Measurements from ENCODE around the gene SCFD2.
A peak's percentile ranks its signal among the peaks of the same experiment; 100 is the strongest.

The SCFD2 gene

DNA sequence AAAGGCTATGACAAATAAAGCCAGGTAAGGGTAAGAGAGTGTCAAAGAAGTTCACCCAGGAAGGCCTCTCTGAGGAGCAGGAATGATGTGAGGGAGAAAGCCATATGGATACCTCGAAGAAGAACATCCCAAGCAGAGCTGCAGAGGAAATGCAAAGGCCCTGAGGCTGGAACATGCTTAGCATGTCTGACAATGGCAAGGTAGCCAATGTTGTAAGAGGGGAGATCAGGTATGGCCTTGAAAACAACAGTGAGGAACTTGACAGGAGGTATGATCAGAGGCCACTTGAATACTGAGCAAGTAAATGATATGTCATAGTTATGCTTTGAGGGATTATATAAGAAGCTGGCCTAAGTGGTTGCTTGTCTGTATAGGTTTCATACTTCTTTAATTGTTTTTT, 3.8 kb downstream of the SCFD2 start:
- DNase-seq (no peak), ATAC-seq (ENCODE audit: insufficient read depth, low read depth) (no peak)
- Histone ChIP-seq H3K27me3 (ENCODE audit: insufficient read depth, low read length, poor library complexity) (no peaks in the 10 kb centered on the region), H4K20me1 (ENCODE audit: insufficient read depth, low read length) (peaks cover 6% of the 10 kb centered on the region; the same call in 1 of the 2 replicates), H3K36me3 (ENCODE audit: insufficient read depth, low read length) (peaks cover 10% of the 10 kb centered on the region), H3K9ac (ENCODE audit: low read depth, low read length) (no peak overlapping the region), H2AFZ (ENCODE audit: low read depth, low read length) (no peak overlapping the region), H3K4me1 (ENCODE audit: insufficient read depth, low read length) (peaks cover 62% of the 10 kb centered on the region), H3K9me3 (ENCODE audit: insufficient read depth, low read length, severe bottlenecking) (no peaks in the 10 kb centered on the region), H3K27ac (ENCODE audit: low read length) (no peak overlapping the region), H3K79me2 (ENCODE audit: insufficient read depth, low read length) (peaks cover 82% of the 10 kb centered on the region), H3K4me3 (ENCODE audit: low read depth in 1 of 2, low read length in 2 of 2) (peak overlapping the region in 1 of 2 experiments; percentile 44; a peak in 3 of 4 replicates), H3K4me2 (ENCODE audit: insufficient read depth, low read length) (peak overlapping the region; percentile 78)
- TF ChIP-seq, protein P1, sequence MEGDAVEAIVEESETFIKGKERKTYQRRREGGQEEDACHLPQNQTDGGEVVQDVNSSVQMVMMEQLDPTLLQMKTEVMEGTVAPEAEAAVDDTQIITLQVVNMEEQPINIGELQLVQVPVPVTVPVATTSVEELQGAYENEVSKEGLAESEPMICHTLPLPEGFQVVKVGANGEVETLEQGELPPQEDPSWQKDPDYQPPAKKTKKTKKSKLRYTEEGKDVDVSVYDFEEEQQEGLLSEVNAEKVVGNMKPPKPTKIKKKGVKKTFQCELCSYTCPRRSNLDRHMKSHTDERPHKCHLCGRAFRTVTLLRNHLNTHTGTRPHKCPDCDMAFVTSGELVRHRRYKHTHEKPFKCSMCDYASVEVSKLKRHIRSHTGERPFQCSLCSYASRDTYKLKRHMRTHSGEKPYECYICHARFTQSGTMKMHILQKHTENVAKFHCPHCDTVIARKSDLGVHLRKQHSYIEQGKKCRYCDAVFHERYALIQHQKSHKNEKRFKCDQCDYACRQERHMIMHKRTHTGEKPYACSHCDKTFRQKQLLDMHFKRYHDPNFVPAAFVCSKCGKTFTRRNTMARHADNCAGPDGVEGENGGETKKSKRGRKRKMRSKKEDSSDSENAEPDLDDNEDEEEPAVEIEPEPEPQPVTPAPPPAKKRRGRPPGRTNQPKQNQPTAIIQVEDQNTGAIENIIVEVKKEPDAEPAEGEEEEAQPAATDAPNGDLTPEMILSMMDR (IDR thresholded peaks at IDR 0.05; ENCODE audit: borderline replicate concordance, extremely low read depth, low read length, poor library complexity, severe bottlenecking), result no peak
- TF ChIP-seq EZH2 (IDR thresholded peaks at IDR 0.05; ENCODE audit: borderline replicate concordance, low read depth, low read length, severe bottlenecking), result no peak

DNA sequence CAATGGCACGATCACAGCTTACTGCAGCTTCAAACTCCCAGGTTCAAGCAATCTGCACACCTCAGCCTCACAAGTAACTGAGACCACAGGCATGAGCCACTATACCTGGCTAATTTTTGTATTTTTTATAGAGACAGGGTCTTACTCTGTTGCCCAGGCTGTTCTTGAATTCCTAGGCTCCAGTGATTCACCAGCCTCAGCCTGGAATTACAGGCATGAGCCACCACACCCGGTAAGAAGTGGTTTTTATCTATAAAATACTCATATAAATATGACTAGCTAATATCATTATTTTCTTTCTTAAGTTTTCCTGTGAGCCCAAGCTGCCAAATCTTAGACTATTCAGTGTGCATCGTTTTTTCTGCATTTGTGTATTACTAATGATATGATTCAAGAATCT, 4.4 kb downstream of the SCFD2 start:
- H3K79me2 ChIP-seq (ENCODE audit: insufficient read depth, low read length), result peaks cover 82% of the 10 kb centered on the region

DNA sequence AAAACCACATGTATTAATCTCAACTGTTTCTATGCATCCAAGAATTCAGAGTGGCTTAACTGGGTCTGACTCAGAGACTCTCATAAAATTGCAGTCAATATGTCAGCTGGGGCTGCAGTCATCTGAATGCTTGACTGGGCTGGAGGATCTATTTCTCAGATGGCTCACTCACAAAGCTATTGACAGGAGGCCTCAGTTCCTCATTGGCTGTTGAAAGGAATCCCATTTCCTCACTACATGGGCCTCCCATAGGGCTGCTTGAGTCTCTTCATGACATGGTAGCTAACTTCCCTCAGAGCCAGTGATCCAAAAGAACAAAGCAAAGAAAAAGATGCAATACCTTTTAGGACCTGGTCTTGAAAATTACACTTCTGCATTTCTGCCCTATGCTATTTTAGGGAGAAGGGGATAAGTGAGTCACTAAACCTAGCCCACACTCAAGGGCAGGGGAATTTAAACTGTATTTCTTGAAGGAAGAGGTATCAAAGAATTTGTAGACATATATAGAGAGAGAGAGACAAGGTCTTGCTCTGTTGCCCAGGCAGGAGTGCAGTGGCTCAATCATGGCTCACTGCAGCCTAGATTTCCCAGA, 9.8 kb downstream of the SCFD2 start:
- no peak for TF ChIP-seq EZH2 (IDR thresholded peaks at IDR 0.05; ENCODE audit: borderline replicate concordance, low read depth, low read length, severe bottlenecking)
- TF ChIP-seq, protein P1 (IDR thresholded peaks at IDR 0.05; ENCODE audit: borderline replicate concordance, extremely low read depth, low read length, poor library complexity, severe bottlenecking), result no peak
- DNase-seq (no peak), ATAC-seq (ENCODE audit: insufficient read depth, low read depth) (no peak)
- Histone ChIP-seq H3K36me3 (ENCODE audit: insufficient read depth, low read length) (peaks cover 7% of the 10 kb centered on the region), H3K79me2 (ENCODE audit: insufficient read depth, low read length) (peaks cover 42% of the 10 kb centered on the region), H3K27me3 (ENCODE audit: insufficient read depth, low read length, poor library complexity) (no peaks in the 10 kb centered on the region), H3K9me3 (ENCODE audit: insufficient read depth, low read length, severe bottlenecking) (no peaks in the 10 kb centered on the region), H3K27ac (ENCODE audit: low read length) (no peak overlapping the region), H3K4me3 (ENCODE audit: low read depth in 1 of 2, low read length in 2 of 2) (no peak overlapping the region), H2AFZ (ENCODE audit: low read depth, low read length) (no peak overlapping the region), H3K4me1 (ENCODE audit: insufficient read depth, low read length) (peaks cover 14% of the 10 kb centered on the region; the same call in 1 of the 2 replicates), H4K20me1 (ENCODE audit: insufficient read depth, low read length) (peaks cover 4% of the 10 kb centered on the region; the same call in 1 of the 2 replicates), H3K9ac (ENCODE audit: low read depth, low read length) (no peak overlapping the region), H3K4me2 (ENCODE audit: insufficient read depth, low read length) (no peak overlapping the region)

More for the DNA sequence above, 4.4 kb downstream of the SCFD2 start:
- H3K36me3 ChIP-seq (ENCODE audit: insufficient read depth, low read length), result peaks cover 10% of the 10 kb centered on the region
- H3K4me1 ChIP-seq (ENCODE audit: insufficient read depth, low read length), result peaks cover 56% of the 10 kb centered on the region
- no peak for TF ChIP-seq EZH2 (IDR thresholded peaks at IDR 0.05; ENCODE audit: borderline replicate concordance, low read depth, low read length, severe bottlenecking)
- TF ChIP-seq, protein P1 (IDR thresholded peaks at IDR 0.05; ENCODE audit: borderline replicate concordance, extremely low read depth, low read length, poor library complexity, severe bottlenecking), result no peak
- H3K4me3 ChIP-seq (ENCODE audit: low read depth in 1 of 2, low read length in 2 of 2), result peak overlapping the region in 1 of 2 experiments; percentile 44; a peak in 1 of 4 replicates
- no peak overlapping the region; the same call in 1 of the 2 replicates for H3K9ac ChIP-seq (ENCODE audit: low read depth, low read length)
- H3K9me3 ChIP-seq (ENCODE audit: insufficient read depth, low read length, severe bottlenecking), result no peaks in the 10 kb centered on the region
- ATAC-seq (ENCODE audit: insufficient read depth, low read depth), result no peak
- H3K27ac ChIP-seq (ENCODE audit: low read length), result no peak overlapping the region
- peak overlapping the region; percentile 78 for H3K4me2 ChIP-seq (ENCODE audit: insufficient read depth, low read length)
- H4K20me1 ChIP-seq (ENCODE audit: insufficient read depth, low read length), result peaks cover 6% of the 10 kb centered on the region; the same call in 1 of the 2 replicates
- DNase-seq, result no peak
- no peaks in the 10 kb centered on the region for H3K27me3 ChIP-seq (ENCODE audit: insufficient read depth, low read length, poor library complexity)
- no peak overlapping the region for H2AFZ ChIP-seq (ENCODE audit: low read depth, low read length)

All from DND-41 (cell line).